Pancreas (tissue), 10 donors: Measurements from ENCODE around the gene RIMBP2. TPM values are rescaled to one million over a fixed set of nuclear protein-coding genes. Genes with fewer than 3 reads are reported as not detected.

Experiments used
- ATAC-seq, 4 donors: fragments of 200-7000 bp; cut with Tn5 transposase; one replicate each; pipeline versions ENCODE4 v1.8.0 to v1.9.1; 2020; ENCODE audit warnings: mild to moderate bottlenecking in 4 of 4, moderate library complexity in 4 of 4
- DNase-seq, 6 donors: peaks; one replicate each; pipeline ENCODE4 v3.0.0-alpha.2; 2020
- FAIRE-seq: peaks from 2 replicates; lab custom pipeline; 2012; peaks lifted over from hg19 to GRCh38; lab: Jason Lieb, UNC
- H3K27ac ChIP-seq, 4 donors: fragments of 200-600 bp; sonication (generic); 1 replicate in 3 of 4; 2 replicates in 1 of 4; pipeline versions ENCODE4 v1.5.0 to v1.8.0; 2020
- H3K27me3 ChIP-seq, 4 donors: fragments of 200-600 bp; one replicate each; pipeline ENCODE4 v1.8.0; 2021
- H3K36me3 ChIP-seq, 3 donors: fragments of 200-600 bp; sonication (generic) in 1 of 3; one replicate each; pipeline versions ENCODE4 v1.5.0 to v1.8.0; 2020 to 2021
- H3K4me1 ChIP-seq, 3 donors: fragments of 200-600 bp; one replicate each; pipeline ENCODE4 v1.8.0; 2021
- H3K4me3 ChIP-seq, 4 donors: fragments of 200-600 bp; sonication (generic) in 2 of 4; one replicate each; pipeline versions ENCODE4 v1.5.0 to v1.8.0; 2020 to 2021
- H3K9me3 ChIP-seq, 4 donors: fragments of 200-600 bp; one replicate each; pipeline ENCODE4 v1.8.0; 2021
- CTCF ChIP-seq, 4 donors: fragments of 200-600 bp; sonication (generic) in 3 of 4; IDR thresholded peaks; one replicate each; pipeline versions ENCODE4 v1.5.0 to v1.8.0; 2021; ENCODE audit warnings: antibody characterized with exemption in 4 of 4
- WGBS, 2 donors: extraction: QIAGEN DNeasy Blood & Tissue Kit; methylation state at CpG; one replicate each; pipeline ENCODE4 v1.1.7; 2013; 5-methylcytosine and 5-hydroxymethylcytosine counted together
- intact Hi-C, 3 donors: fragments of 100-400 bp; cut with DNase I; formaldehyde crosslinking; loops; one replicate each; pipeline versions ENCODE4 v1.11.1 to v1.14.2; 2022
- polyA plus RNA-seq, 2 donors: library from polyadenylated mRNA; stranded (reverse); fragments of 200-250 nt; gene quantifications; one replicate each; pipeline ENCODE4 v1.2.3, GENCODE V29; 2013
- total RNA-seq, 6 donors: library from RNA; stranded (reverse); fragmentation: NEBNext Ultra II Directional in 4 of 6; extraction: Animal tissue kit (Norgen Biotek cat#: 25700) in 4 of 6; gene quantifications; one replicate each; pipeline versions ENCODE4 v1.2.1 to v1.2.4, GENCODE V29; 2021 to 2023
- donor health status: healthy with polysubstance abuse.
- donor health status: DM: no; HTN: no; CAD: no; lungs with moderate emphysema.
- donor health status: DM: no; HTN: no; CAD: no.
- donor health status: control.
- donor health status: control.
- donor health status: Bipolar disorder and iron deficiency.
- donor health status: DM: yes; HTN: yes; CAD: no.
- donor health status: DM: no; HTN: no; CAD: no.
- donor health status: DM: no; HTN: no; CAD: no.
- donor health status: DM: yes; HTN: yes; CAD: no.

The RIMBP2 gene
- total and polyA plus RNA-seq, 8 donors = 1.6 to 14.9 (median 3.9) TPM

- intact Hi-C loops = no loop called here
- H3K27me3 ChIP-seq = no peaks in the 10 kb centered on the region
- no peaks in the 10 kb centered on the region for H3K36me3 ChIP-seq
- ATAC-seq (no peak), DNase-seq (no peak), FAIRE-seq (no peak)
- no peak overlapping the region for H3K4me3 ChIP-seq
- no peak overlapping the region for H3K27ac ChIP-seq
- no peak for TF ChIP-seq CTCF (IDR thresholded peaks at IDR 0.05)
- H3K9me3 ChIP-seq = no peaks in the 10 kb centered on the region
- WGBS, 2 donors = 62 to 78% methylated on average over 6 of the region's 6 CpGs
- H3K4me1 ChIP-seq = no peaks in the 10 kb centered on the region
Measured at GRCh38 chr12:130470969-130471368, 245.1 kb downstream of the RIMBP2 start.

GRCh38 chr12:130469552-130469951 lies 246.5 kb downstream of the RIMBP2 start:
- WGBS, 2 donors = 69 to 79% methylated on average over 7 of the region's 7 CpGs
- intact Hi-C loops = no loop called here
- no peak for ATAC-seq

GRCh38 chr12:130468700-130469245 lies 247.3 kb downstream of the RIMBP2 start:
- Histone ChIP-seq H3K27me3 (peaks cover 0 to 9% (median 0%) of the 10 kb centered on the region in 4 donors), H3K4me3 (no peak overlapping the region), H3K36me3 (no peaks in the 10 kb centered on the region), H3K27ac (no peak overlapping the region), H3K4me1 (no peaks in the 10 kb centered on the region), H3K9me3 (no peaks in the 10 kb centered on the region)
- TF ChIP-seq CTCF (IDR thresholded peaks at IDR 0.05) = no peak
- no peak for FAIRE-seq
- intact Hi-C loops = no loop called here
- no peak for ATAC-seq
- WGBS, 2 donors = 83 to 88% methylated on average over 24 of the region's 24 CpGs
- DNase-seq = no peak

More at GRCh38 chr12:130469552-130469951, 246.5 kb downstream of the RIMBP2 start:
- no peak for TF ChIP-seq CTCF (IDR thresholded peaks at IDR 0.05)
- Histone ChIP-seq H3K27me3 (peaks cover 0 to 9% (median 0%) of the 10 kb centered on the region in 4 donors), H3K36me3 (no peaks in the 10 kb centered on the region), H3K9me3 (no peaks in the 10 kb centered on the region), H3K4me1 (no peaks in the 10 kb centered on the region), H3K27ac (no peak overlapping the region), H3K4me3 (no peak overlapping the region)
- DNase-seq (no peak), FAIRE-seq (no peak)

- peaks cover 0 to 9% (median 0%) of the 10 kb centered on the region in 4 donors for H3K27me3 ChIP-seq
- ATAC-seq = no peak
- no peak for FAIRE-seq
- intact Hi-C loops = no loop called here
- H3K4me3 ChIP-seq = no peak overlapping the region
- 82 to 90% methylated on average over 9 of the region's 9 CpGs for WGBS, 2 donors
- no peaks in the 10 kb centered on the region for H3K36me3 ChIP-seq
- no peak overlapping the region for H3K27ac ChIP-seq
- no peaks in the 10 kb centered on the region for H3K9me3 ChIP-seq
- H3K4me1 ChIP-seq = no peaks in the 10 kb centered on the region
- TF ChIP-seq CTCF (IDR thresholded peaks at IDR 0.05) = no peak
- no peak for DNase-seq
Measured at GRCh38 chr12:130468186-130468585, 247.9 kb downstream of the RIMBP2 start.

GRCh38 chr12:130465626-130466025 lies 250.5 kb downstream of the RIMBP2 start:
- Histone ChIP-seq H3K4me1 (no peaks in the 10 kb centered on the region), H3K27ac (no peak overlapping the region), H3K9me3 (no peaks in the 10 kb centered on the region), H3K27me3 (peaks cover 0 to 9% (median 0%) of the 10 kb centered on the region in 4 donors), H3K4me3 (no peak overlapping the region), H3K36me3 (no peaks in the 10 kb centered on the region)
- intact Hi-C loops = no loop called here
- no peak for DNase-seq
- no peak for TF ChIP-seq CTCF (IDR thresholded peaks at IDR 0.05)
- ATAC-seq = no peak
- no peak for FAIRE-seq
- WGBS, 2 donors = 57 to 60% methylated on average over 10 of the region's 10 CpGs
